GM12875 (cell line): Measurements from ENCODE around the gene RPTOR.

Source experiments
- H3K4me3 ChIP-seq: one replicate; pipeline ENCODE4 v1.5.1; 2011; ENCODE audit warnings: low read depth, low read length, control low read depth
- CTCF ChIP-seq: IDR thresholded peaks from 2 replicates; pipeline ENCODE4 v1.5.1; 2011; ENCODE audit warnings: low read depth, mild to moderate bottlenecking, control low read depth, inconsistent platforms, low read length, moderate library complexity, borderline replicate concordance; ENCODE audit not compliant: insufficient read depth

RPTOR gene

GRCh38 chr17:80925688-80926335, 381.2 kb downstream of the RPTOR start:
- H3K4me3 ChIP-seq, result no peak overlapping the region
- TF ChIP-seq CTCF, result no peak

- TF ChIP-seq CTCF, result no peak
- H3K4me3 ChIP-seq, result no peak overlapping the region
Observed at GRCh38 chr17:80926591-80927250, 382.1 kb downstream of the RPTOR start.

DNA sequence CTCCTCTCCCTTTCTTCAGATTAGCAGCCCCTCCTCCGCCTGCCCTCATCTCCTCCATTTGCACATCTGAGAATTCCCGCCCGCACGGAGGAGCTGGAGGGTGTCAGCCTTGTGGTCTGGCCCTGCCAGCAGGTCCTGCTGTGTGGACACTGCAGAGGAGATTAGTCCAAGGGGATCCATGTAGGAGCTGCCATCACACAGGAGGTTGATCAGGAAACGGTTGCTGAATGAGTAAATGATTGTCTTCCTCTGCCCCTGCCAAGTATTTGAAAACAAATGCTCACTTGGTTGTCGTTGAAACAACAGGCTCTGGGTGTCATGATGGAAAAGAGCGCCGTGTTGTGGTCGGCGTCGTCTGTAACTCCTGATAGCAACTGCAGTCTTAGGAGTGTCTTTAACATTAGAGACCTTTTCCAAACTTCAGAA, 383.2 kb downstream of the RPTOR start:
- no peak overlapping the region for H3K4me3 ChIP-seq
- no peak for TF ChIP-seq CTCF

DNA sequence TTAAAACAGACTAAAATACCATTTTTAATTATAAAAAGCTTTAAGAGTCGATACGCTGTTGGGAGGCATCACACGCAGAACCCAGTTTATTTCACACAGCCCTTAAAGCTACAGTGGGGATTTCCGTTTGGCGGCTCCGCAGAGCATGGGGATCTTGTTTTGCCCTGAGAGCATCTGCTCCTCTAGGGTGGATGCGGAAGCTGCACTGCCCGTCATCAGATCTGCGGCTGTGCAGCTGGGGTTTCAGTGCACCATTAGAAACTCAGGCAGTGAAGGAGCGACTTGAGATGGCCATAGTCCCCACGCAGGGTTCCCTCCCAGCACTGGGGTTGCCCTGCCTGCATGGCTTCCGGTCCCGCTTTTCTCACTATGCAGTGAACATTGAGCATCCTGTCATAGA, 384.8 kb downstream of the RPTOR start:
- no peak for TF ChIP-seq CTCF
- H3K4me3 ChIP-seq, result no peak overlapping the region

DNA sequence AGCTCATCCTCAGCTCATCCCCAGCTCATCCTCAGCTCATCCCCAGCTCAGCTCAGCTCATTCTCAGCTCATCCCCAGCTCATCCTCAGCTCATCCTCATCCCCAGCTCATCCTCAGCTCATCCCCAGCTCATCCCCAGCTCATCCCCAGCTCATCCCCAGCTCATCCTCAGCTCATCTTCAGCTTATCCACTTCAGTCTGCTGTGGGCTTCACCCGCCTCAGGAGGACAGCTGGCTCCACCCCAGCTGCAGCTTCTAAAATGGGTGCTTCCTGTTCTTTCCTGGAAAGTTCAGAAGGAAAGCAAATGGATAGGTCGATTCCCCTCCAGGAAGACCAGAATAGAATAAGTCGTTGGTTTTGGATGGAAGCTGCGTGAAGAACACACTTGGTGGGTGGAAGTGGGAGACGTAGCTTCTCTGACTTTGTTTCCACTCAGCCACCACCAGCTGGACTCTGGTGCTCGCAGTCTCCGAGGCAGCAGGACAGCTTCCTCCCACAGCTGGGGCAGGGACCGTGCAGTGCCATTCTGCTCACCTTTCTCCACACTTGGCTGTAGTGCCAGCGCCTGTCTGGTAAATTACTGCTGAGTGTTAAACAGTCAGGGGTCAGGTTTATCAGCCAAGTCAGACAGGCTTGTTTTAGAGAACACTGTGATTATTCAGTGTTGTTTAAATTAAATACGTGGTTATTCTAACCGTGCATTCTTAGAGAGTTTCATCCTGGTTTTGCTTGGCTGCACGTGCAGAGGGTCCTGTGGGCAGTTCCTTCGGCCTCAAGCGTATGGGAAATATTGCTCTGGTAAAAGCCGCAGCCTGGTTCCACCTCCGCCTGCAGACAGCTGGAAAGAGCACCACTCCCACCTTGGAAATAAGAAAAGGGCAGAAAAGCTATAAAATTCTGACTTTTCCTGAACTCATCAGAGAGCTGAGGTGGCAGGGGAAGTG, 386.0 kb downstream of the RPTOR start:
- TF ChIP-seq CTCF, result no peak
- H3K4me3 ChIP-seq, result no peak overlapping the region

- no peak overlapping the region for H3K4me3 ChIP-seq
- no peak for TF ChIP-seq CTCF
Observed at GRCh38 chr17:80931421-80932265, 387.0 kb downstream of the RPTOR start.
